Common myeloid progenitor, CD34-positive (primary cell): Measurements from ENCODE around the gene EPS15.
A peak's percentile ranks its signal among the peaks of the same experiment; 100 is the strongest.

Experiments used
- CTCF ChIA-PET: fragments of 350-600 bp; sonication (Branson Sonifier 250); formaldehyde crosslinking; loops from one replicate; lab custom pipeline; 2021; ENCODE audit warnings: antibody characterized with exemption; lab: Charles Lee
- POLR2A ChIA-PET: fragments of 350-600 bp; sonication (Branson Sonifier 250); formaldehyde crosslinking; loops from one replicate; lab custom pipeline; 2021; ENCODE audit warnings: antibody characterized with exemption; lab: Charles Lee
- DNase-seq, 3 donors: peaks; one replicate each; pipeline versions ENCODE4 v3.0.0 to v3.0.0-alpha.2; 2013
- H3K27ac ChIP-seq, 2 experiments: 1 replicate in 1 of 2; 2 replicates in 1 of 2; pipeline ENCODE4 v1.7.0; 2013; ENCODE audit warnings: inconsistent platforms in 2 of 2, low read length in 2 of 2, mild to moderate bottlenecking in 2 of 2, low read depth in 1 of 2, moderate library complexity in 1 of 2; ENCODE audit not compliant: severe bottlenecking in 2 of 2, insufficient read depth in 1 of 2, poor library complexity in 1 of 2
- H3K27me3 ChIP-seq, 5 experiments: replicated peaks in 2 of 5; 1 replicate in 3 of 5; 2 replicates in 2 of 5; pipeline versions ENCODE4 v1.6.1 to v1.7.0; 2013; ENCODE audit warnings: low read length in 4 of 5, mild to moderate bottlenecking in 2 of 5, moderate library complexity in 2 of 5, inconsistent platforms in 1 of 5; ENCODE audit not compliant: insufficient read depth in 5 of 5, control insufficient read depth in 4 of 5
- H3K36me3 ChIP-seq, 4 experiments: 1 replicate in 2 of 4; 2 replicates in 2 of 4; pipeline versions ENCODE4 v1.6.1 to v1.7.0; 2013; ENCODE audit warnings: low read length in 3 of 4, control low read depth in 1 of 4, mild to moderate bottlenecking in 1 of 4; ENCODE audit not compliant: control insufficient read depth in 4 of 4, insufficient read depth in 4 of 4
- H3K4me1 ChIP-seq, 4 experiments: 1 replicate in 3 of 4; 2 replicates in 1 of 4; pipeline versions ENCODE4 v1.6.1 to v1.7.1; 2013; ENCODE audit warnings: low read length in 3 of 4, mild to moderate bottlenecking in 3 of 4, control low read depth in 1 of 4, inconsistent platforms in 1 of 4, moderate library complexity in 1 of 4; ENCODE audit not compliant: control insufficient read depth in 4 of 4, insufficient read depth in 4 of 4; ENCODE audit errors: control extremely low read depth in 1 of 4
- H3K4me3 ChIP-seq, 7 experiments: 1 replicate in 4 of 7; 2 replicates in 3 of 7; pipeline versions ENCODE4 v1.5.1 to v1.7.0; 2013; ENCODE audit warnings: mild to moderate bottlenecking in 7 of 7, low read length in 6 of 7, moderate library complexity in 6 of 7, inconsistent platforms in 2 of 7, low read depth in 2 of 7, control low read depth in 1 of 7; ENCODE audit not compliant: insufficient read depth in 4 of 7, control insufficient read depth in 1 of 7; ENCODE audit errors: extremely low read depth in 1 of 7
- H3K9me3 ChIP-seq, 5 experiments: 1 replicate in 4 of 5; 2 replicates in 1 of 5; pipeline versions ENCODE4 v1.6.1 to v1.7.1; 2013; ENCODE audit warnings: low read length in 4 of 5, mild to moderate bottlenecking in 2 of 5, inconsistent platforms in 1 of 5, low read depth in 1 of 5, moderate library complexity in 1 of 5; ENCODE audit not compliant: control insufficient read depth in 4 of 5, insufficient read depth in 2 of 5; ENCODE audit errors: control extremely low read depth in 1 of 5
- WGBS: methylation state at CpG from one replicate; pipeline ENCODE4 v1.1.5; 2013; ENCODE audit not compliant: insufficient coverage; 5-methylcytosine and 5-hydroxymethylcytosine counted together

EPS15 gene

GRCh38 chr1:51444534-51445192 is 74.4 kb downstream of the EPS15 start:
- peaks cover 0 to 16% (median 6%) of the 10 kb centered on the region in 4 experiments for H3K4me1 ChIP-seq
- POLR2A ChIA-PET, result interaction anchor here (1.2 kb wide), 1 partner anchor 8 kb away, joined by 4 read pairs; no protein-coding TSS in a partner anchor

GRCh38 chr1:51444096-51444495 is 75.0 kb downstream of the EPS15 start:
- WGBS, result 100% methylated on average over 1 of the region's 1 CpG
- Histone ChIP-seq H3K36me3 (peaks cover 9 to 52% (median 26%) of the 10 kb centered on the region in 4 experiments), H3K4me3 (no peak overlapping the region), H3K4me1 (peaks cover 0 to 16% (median 6%) of the 10 kb centered on the region in 4 experiments), H3K27ac (no peak overlapping the region), H3K27me3 (no peaks in the 10 kb centered on the region), H3K9me3 (no peaks in the 10 kb centered on the region)
- ChIA-PET CTCF (interaction anchor here (1.7 kb wide), 1 partner anchor 14 kb away, joined by 4 read pairs; no protein-coding TSS in a partner anchor), POLR2A (interaction anchor here (0.6 kb wide), 1 partner anchor 201 kb away, joined by 3 read pairs; no protein-coding TSS in a partner anchor)
- DNase-seq, result no peak

More at GRCh38 chr1:51444534-51445192, 74.4 kb downstream of the EPS15 start:
- peaks cover 9 to 47% (median 25%) of the 10 kb centered on the region in 4 experiments for H3K36me3 ChIP-seq
- WGBS, result 100% methylated on average over 1 of the region's 3 CpGs
- no peak overlapping the region for H3K27ac ChIP-seq
- no peak overlapping the region for H3K4me3 ChIP-seq
- DNase-seq, result no peak
- no peaks in the 10 kb centered on the region for H3K9me3 ChIP-seq
- CTCF ChIA-PET, result interaction anchor here (0.7 to 1.2 kb wide), 2 partner anchors 9 to 11 kb away, joined by 3 to 4 read pairs; no protein-coding TSS in a partner anchor
- no peaks in the 10 kb centered on the region for H3K27me3 ChIP-seq

- Histone ChIP-seq H3K4me1 (peaks cover 0 to 16% (median 6%) of the 10 kb centered on the region in 4 experiments), H3K36me3 (peaks cover 9 to 57% (median 31%) of the 10 kb centered on the region in 4 experiments), H3K27ac (no peak overlapping the region), H3K27me3 (no peaks in the 10 kb centered on the region), H3K9me3 (no peaks in the 10 kb centered on the region), H3K4me3 (no peak overlapping the region)
- ChIA-PET CTCF (interaction anchor here (1.7 kb wide), 1 partner anchor 13 kb away, joined by 4 read pairs; no protein-coding TSS in a partner anchor), POLR2A (interaction anchor here (0.6 kb wide), 1 partner anchor 201 kb away, joined by 3 read pairs; no protein-coding TSS in a partner anchor)
- 100% methylated on average over 4 of the region's 5 CpGs for WGBS
- no peak for DNase-seq
Measured at GRCh38 chr1:51443555-51443954, 75.5 kb downstream of the EPS15 start.

- H3K4me3 ChIP-seq, result no peak overlapping the region
- no CpG with 5 or more reads among the region's 1 CpG for WGBS
- no peaks in the 10 kb centered on the region for H3K9me3 ChIP-seq
- DNase-seq, result no peak
- H3K27me3 ChIP-seq, result no peaks in the 10 kb centered on the region
- ChIA-PET POLR2A (no interaction called here), CTCF (interaction anchor here (1.3 to 1.7 kb wide), 2 partner anchors 10 to 12 kb away, joined by 3 to 4 read pairs; no protein-coding TSS in a partner anchor)
- H3K36me3 ChIP-seq, result peaks cover 6 to 57% (median 29%) of the 10 kb centered on the region in 4 experiments
- H3K4me1 ChIP-seq, result peaks cover 0 to 16% (median 6%) of the 10 kb centered on the region in 4 experiments
- H3K27ac ChIP-seq, result no peak overlapping the region
Measured at GRCh38 chr1:51442616-51443015, 76.5 kb downstream of the EPS15 start.

- Histone ChIP-seq H3K36me3 (peaks cover 6 to 55% (median 26%) of the 10 kb centered on the region in 4 experiments), H3K27ac (no peak overlapping the region), H3K9me3 (no peaks in the 10 kb centered on the region), H3K4me1 (peaks cover 0 to 16% (median 6%) of the 10 kb centered on the region in 4 experiments), H3K4me3 (no peak overlapping the region), H3K27me3 (no peaks in the 10 kb centered on the region)
- peak in 2 of 3 donors; percentile 13 to 38 for DNase-seq
- CTCF ChIA-PET, result interaction anchor here (1.3 to 1.7 kb wide), 2 partner anchors 10 to 12 kb away, joined by 3 to 4 read pairs; no protein-coding TSS in a partner anchor
- POLR2A ChIA-PET, result no interaction called here
Measured at GRCh38 chr1:51442198-51442597, 76.9 kb downstream of the EPS15 start.

GRCh38 chr1:51439895-51440294 is 79.2 kb downstream of the EPS15 start:
- H3K9me3 ChIP-seq, result no peaks in the 10 kb centered on the region
- no peak for DNase-seq
- H3K4me1 ChIP-seq, result peaks cover 0 to 17% (median 6%) of the 10 kb centered on the region in 4 experiments
- WGBS, result no CpG with 5 or more reads among the region's 4 CpGs
- no peak overlapping the region for H3K27ac ChIP-seq
- H3K27me3 ChIP-seq, result no peaks in the 10 kb centered on the region
- ChIA-PET POLR2A (no interaction called here), CTCF (interaction anchor here (1.3 kb wide), 1 partner anchor 10 kb away, joined by 3 read pairs; no protein-coding TSS in a partner anchor)
- no peak overlapping the region for H3K4me3 ChIP-seq
- peaks cover 2 to 52% (median 26%) of the 10 kb centered on the region in 4 experiments for H3K36me3 ChIP-seq

- Histone ChIP-seq H3K4me3 (no peak overlapping the region), H3K27ac (no peak overlapping the region), H3K36me3 (peaks cover 2 to 43% (median 22%) of the 10 kb centered on the region in 4 experiments), H3K4me1 (peaks cover 3 to 23% (median 11%) of the 10 kb centered on the region in 4 experiments), H3K9me3 (no peaks in the 10 kb centered on the region), H3K27me3 (no peaks in the 10 kb centered on the region)
- ChIA-PET POLR2A (no interaction called here), CTCF (no interaction called here)
- no peak for DNase-seq
Measured at GRCh38 chr1:51439053-51439452, 80.0 kb downstream of the EPS15 start.
